COLO668 (cell line): ENCODE measurements around the gene BIRC3.
A peak's percentile ranks its signal among the peaks of the same experiment; 100 is the strongest.
"Not testable (repeated sequence)": the region's sequence is repeated elsewhere in the genome, so short reads cannot be mapped to it uniquely, and the experiment has no call there.

Experiments
- DNase-seq: peaks from one replicate; lab custom pipeline; 2025; ENCODE audit not compliant: unreplicated experiment; lab: John Stamatoyannopoulos, UW

The BIRC3 gene

GRCh38 chr11:102295045-102295444 is 22.2 kb upstream of the BIRC3 start:
- DNase-seq, result no peak

- not testable (repeated sequence) for DNase-seq
Measured at GRCh38 chr11:102296757-102297156, 20.5 kb upstream of the BIRC3 start.

GRCh38 chr11:102300837-102301236 is 16.4 kb upstream of the BIRC3 start:
- DNase-seq, result not testable (repeated sequence)

GRCh38 chr11:102302241-102302640 is 15.0 kb upstream of the BIRC3 start:
- DNase-seq, result no peak

GRCh38 chr11:102304686-102305085 is 12.6 kb upstream of the BIRC3 start:
- DNase-seq, result no peak

- no peak for DNase-seq
Measured at GRCh38 chr11:102305352-102306047, 11.8 kb upstream of the BIRC3 start.

- DNase-seq, result peak; percentile 2
Measured at GRCh38 chr11:102306048-102306597, 11.2 kb upstream of the BIRC3 start.

- no peak for DNase-seq
Measured at GRCh38 chr11:102306817-102307726, 10.2 kb upstream of the BIRC3 start.

GRCh38 chr11:102307727-102308038 is 9.6 kb upstream of the BIRC3 start:
- DNase-seq, result no peak

- DNase-seq, result peak; percentile 5
Measured at GRCh38 chr11:102309621-102310541, 7.4 kb upstream of the BIRC3 start.

GRCh38 chr11:102312667-102313066 is 4.6 kb upstream of the BIRC3 start:
- DNase-seq, result no peak

GRCh38 chr11:102313238-102313940 is 3.9 kb upstream of the BIRC3 start:
- DNase-seq, result no peak

GRCh38 chr11:102314784-102315183 is 2.5 kb upstream of the BIRC3 start:
- DNase-seq, result no peak

- DNase-seq, result no peak
Measured at GRCh38 chr11:102316346-102316904, 859 bp upstream of the BIRC3 start.

GRCh38 chr11:102317768-102318103 is 452 bp downstream of the BIRC3 start:
- no peak for DNase-seq

GRCh38 chr11:102318469-102318868 is 1.2 kb downstream of the BIRC3 start:
- DNase-seq, result no peak

- DNase-seq, result no peak
Measured at GRCh38 chr11:102319544-102319943, 2.3 kb downstream of the BIRC3 start.

- no peak for DNase-seq
Measured at GRCh38 chr11:102320188-102320587, 2.9 kb downstream of the BIRC3 start.

- no peak for DNase-seq
Measured at GRCh38 chr11:102320679-102321078, 3.4 kb downstream of the BIRC3 start.

GRCh38 chr11:102322560-102322959 is 5.3 kb downstream of the BIRC3 start:
- no peak for DNase-seq
